H1 (cell line): ENCODE measurements around the gene WDR45B. TPM values are rescaled to one million over a fixed set of nuclear protein-coding genes. Genes with fewer than 3 reads are reported as not detected.

Experiments
- polyA plus RNA-seq, 7 experiments: library from polyadenylated mRNA; depleted of rRNA in 3 of 7; stranded (reverse) in 5 of 7; unstranded in 2 of 7; fragments of >200 nt in 5 of 7; fragments of 200-250 nt in 2 of 7; gene quantifications; 1 replicate in 5 of 7; 2 replicates in 1 of 7; 4 replicates in 1 of 7; pipeline versions ENCODE4 v1.2.1 to v1.2.3, GENCODE V29; 2011 to 2013; ENCODE audit warnings: missing spikeins in 2 of 7, mixed read lengths in 2 of 7
- total RNA-seq: library from RNA; stranded (reverse); fragmentation: NEBNext Ultra II Directional; extraction: Animal tissue kit (Norgen Biotek cat#: 25700); gene quantifications from 2 replicates; pipeline ENCODE4 v1.2.1, GENCODE V29; 2021
- TF ChIP-seq, protein P1 (sequence below): IDR thresholded peaks from 2 replicates; pipeline ENCODE4 v1.6.1; 2012; ENCODE audit warnings: inconsistent platforms

Gene WDR45B
- total and polyA plus RNA-seq, 2 of the 8 experiments (the other 6 are each of a cell fraction or from before 2014, with no cell fraction given): 82.0 to 100 TPM

GRCh38 chr17:82602986-82603710 is 45.1 kb downstream of the WDR45B start (continued):
- TF ChIP-seq, protein P1, sequence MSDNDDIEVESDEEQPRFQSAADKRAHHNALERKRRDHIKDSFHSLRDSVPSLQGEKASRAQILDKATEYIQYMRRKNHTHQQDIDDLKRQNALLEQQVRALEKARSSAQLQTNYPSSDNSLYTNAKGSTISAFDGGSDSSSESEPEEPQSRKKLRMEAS: no peak
